HUES64 (cell line): ENCODE data around the gene EMB.
A peak's percentile ranks its signal among the peaks of the same experiment; 100 is the strongest.
"Not testable (repeated sequence)": the region's sequence is repeated elsewhere in the genome, so short reads cannot be mapped to it uniquely, and the experiment has no call there.

Source experiments
- H3K27ac ChIP-seq: 2 replicates; pipeline ENCODE4 v1.7.0; 2013; ENCODE audit warnings: low read depth, low read length, inconsistent platforms
- H3K27me3 ChIP-seq: 2 replicates; pipeline ENCODE4 v1.6.1; 2013; ENCODE audit warnings: mild to moderate bottlenecking, low read length; ENCODE audit not compliant: insufficient read depth
- H3K36me3 ChIP-seq: 2 replicates; pipeline ENCODE4 v1.6.1; 2013; ENCODE audit warnings: mild to moderate bottlenecking, low read length; ENCODE audit not compliant: insufficient read depth
- H3K4me1 ChIP-seq: 2 replicates; pipeline ENCODE4 v1.6.1; 2013; ENCODE audit warnings: mild to moderate bottlenecking, low read length, moderate library complexity; ENCODE audit not compliant: insufficient read depth
- H3K4me3 ChIP-seq: 2 replicates; pipeline ENCODE4 v1.5.1; 2013; ENCODE audit warnings: mild to moderate bottlenecking, low read length, moderate library complexity
- H3K9ac ChIP-seq: 2 replicates; pipeline ENCODE4 v1.6.1; 2013; ENCODE audit warnings: mild to moderate bottlenecking, low read depth, low read length
- H3K9me3 ChIP-seq: 2 replicates; pipeline ENCODE4 v1.6.1; 2013; ENCODE audit warnings: low read depth, low read length; ENCODE audit not compliant: insufficient read depth
- WGBS: fragments of 150-250, 120-280 bp; methylation state at CpG from one replicate; pipeline ENCODE4 v1.1.7; 2013; ENCODE audit warnings: missing lambda C conversion rate; 5-methylcytosine and 5-hydroxymethylcytosine counted together

The EMB gene

DNA sequence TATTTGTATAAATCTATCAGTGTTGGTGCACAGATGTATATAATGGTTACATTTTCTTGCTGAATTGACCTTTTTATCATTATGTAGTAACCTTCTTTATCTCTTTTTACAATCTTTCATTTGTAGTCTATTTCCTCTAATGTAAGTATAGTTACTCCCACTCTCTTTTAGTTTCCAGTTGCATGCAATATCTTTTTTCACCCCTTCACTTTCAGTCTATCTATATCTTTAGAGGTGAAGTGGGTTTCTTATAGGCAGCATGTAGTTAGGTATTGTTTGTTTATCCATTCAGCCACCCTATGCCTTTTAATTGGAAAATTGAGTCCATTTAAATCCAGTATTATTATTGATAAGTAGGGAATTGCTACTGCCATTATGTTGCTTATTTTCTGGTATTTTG is 6.1 kb upstream of the EMB start:
- no peak overlapping the region for H3K27ac ChIP-seq
- no peaks in the 10 kb centered on the region for H3K27me3 ChIP-seq
- no peaks in the 10 kb centered on the region for H3K36me3 ChIP-seq
- H3K4me3 ChIP-seq, result no peak overlapping the region
- H3K9me3 ChIP-seq, result 0 out of 2 replicates have a peak, but pooled peaks cover 4% of the 10 kb centered on the region
- no peak overlapping the region for H3K9ac ChIP-seq
- no peaks in the 10 kb centered on the region for H3K4me1 ChIP-seq

DNA sequence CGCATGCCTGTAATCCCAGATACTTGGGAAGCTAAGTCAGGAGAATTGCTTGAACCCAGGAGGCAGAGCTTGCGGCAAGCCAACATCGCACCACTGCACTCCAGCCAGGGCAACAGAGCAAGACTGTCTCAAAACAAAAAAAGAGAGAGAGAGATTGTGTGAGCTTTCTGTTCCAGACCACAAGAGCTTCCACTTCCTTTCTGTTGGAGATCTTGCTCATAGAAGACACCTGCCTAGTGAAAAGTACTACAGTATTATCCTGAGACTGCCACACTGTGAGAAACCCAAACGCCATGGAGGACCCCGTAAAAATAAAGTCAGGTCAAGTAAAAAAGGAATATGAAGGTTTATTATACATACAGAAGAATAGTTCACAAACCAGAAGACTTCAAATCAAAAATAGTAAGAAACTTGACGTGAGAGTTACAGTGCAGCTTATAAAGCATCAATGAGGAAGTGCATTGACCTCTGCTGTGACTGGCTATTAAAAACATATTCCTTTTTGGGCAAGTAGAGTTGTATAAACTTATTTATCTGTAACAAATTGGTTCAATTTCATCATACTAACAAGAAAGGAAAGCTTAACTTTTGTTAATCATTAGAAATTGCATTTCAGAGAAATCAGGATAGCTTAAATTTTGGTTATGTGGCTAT is 4.3 kb upstream of the EMB start:
- 96% methylated on average over 4 of the region's 6 CpGs for WGBS

DNA sequence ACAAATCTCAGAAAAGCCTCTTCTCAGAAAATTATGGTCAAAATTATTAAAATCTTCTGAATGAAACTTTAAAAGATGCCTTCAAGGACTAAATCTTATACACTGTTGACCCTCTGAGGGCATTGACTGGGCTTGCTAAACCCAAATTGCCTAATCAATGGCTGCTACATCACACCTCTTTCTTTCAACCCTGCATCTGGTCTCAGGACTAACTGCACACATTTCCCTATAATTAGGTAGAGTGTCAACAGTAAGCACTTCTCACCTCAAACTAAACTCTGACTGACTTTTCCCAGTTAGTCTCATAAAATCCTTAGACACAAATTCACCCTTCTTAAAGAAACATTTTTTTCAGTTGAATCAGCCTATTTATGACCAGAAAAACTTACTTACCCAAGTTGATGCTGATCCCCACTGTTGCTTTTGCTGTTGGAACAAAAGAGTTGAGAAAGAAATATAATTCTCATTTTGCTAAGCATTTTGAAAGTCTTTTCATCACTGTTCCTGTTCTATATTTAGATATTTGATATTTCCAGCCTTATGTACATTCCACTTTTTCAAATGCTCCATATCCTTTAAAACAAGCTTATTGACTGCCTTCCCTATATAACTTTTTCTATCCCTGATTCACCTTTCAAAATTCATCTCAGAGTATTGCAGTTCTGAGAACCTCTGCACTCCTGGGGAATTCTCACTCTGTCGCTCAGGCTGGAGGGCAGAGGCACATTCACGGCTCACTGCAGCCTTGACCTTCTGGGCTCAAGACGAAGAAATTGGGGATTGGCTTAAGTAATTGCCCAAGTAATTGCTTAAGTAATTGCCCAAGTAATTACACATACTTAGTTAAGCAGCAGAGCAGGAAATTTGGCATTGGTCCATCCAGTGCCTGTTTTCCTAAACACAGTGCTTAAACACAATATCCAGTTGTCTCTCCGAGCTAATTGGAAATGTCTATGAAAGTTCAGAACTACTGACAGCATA is 1.8 kb upstream of the EMB start:
- H3K4me1 ChIP-seq, H3K4me3 ChIP-seq, H3K9me3 ChIP-seq, H3K27ac ChIP-seq, H3K27me3 ChIP-seq, H3K36me3 ChIP-seq, H3K9ac ChIP-seq: not testable (repeated sequence)
- 92% methylated on average over 3 of the region's 4 CpGs for WGBS

More for the DNA sequence above, 4.3 kb upstream of the EMB start:
- Histone ChIP-seq H3K9ac (no peak overlapping the region), H3K4me1 (peaks cover 9% of the 10 kb centered on the region), H3K27me3 (no peaks in the 10 kb centered on the region), H3K36me3 (no peaks in the 10 kb centered on the region), H3K9me3 (0 out of 2 replicates have a peak, but pooled peaks cover 4% of the 10 kb centered on the region), H3K27ac (no peak overlapping the region), H3K4me3 (no peak overlapping the region)

DNA sequence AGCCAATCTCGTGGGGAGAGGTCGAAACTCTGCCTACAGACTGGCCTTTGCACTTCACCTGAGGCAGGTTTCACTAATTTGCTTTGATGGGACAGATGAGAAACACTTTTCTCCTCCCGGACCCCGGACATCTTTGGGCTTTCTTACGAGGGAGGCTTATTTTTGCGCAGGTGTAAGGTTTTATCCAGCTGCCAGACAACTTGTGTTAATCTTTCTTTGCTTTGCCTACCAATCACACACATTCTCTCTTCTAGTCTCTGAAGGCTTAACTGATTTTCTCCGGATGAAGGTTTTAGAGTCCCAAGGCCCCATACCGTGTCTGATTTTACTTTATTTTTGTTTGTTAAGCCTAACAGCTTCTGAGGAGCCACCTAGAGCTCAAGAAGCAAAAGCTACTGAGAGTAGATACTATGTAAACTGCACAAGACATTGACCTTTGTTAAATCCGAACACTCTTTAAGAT is 436 bp upstream of the EMB start:
- WGBS, result 19% methylated on average over 9 of the region's 9 CpGs
- peak overlapping the region; percentile 86 for H3K4me3 ChIP-seq

DNA sequence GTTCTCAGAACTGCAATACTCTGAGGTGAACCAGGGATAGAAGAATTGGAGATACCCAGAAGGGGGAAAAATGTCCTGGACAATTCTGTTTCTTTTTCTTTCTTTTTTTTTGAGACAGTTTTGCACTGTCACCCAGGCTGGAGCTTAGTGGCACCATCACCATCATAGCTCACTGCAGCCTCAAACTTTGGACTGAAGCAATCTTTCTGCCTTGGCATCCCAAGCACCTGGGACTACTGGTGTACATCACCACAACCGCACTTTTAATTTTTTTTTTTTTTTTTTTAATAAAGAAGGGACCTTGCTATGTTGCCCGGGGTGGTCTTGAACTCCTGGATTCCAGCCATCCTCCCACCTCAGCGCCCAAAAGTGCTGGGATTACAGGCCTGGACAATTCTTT is 1.9 kb downstream of the EMB start:
- peaks cover 9% of the 10 kb centered on the region for H3K4me1 ChIP-seq
- no peaks in the 10 kb centered on the region for H3K9me3 ChIP-seq
- no peaks in the 10 kb centered on the region for H3K27me3 ChIP-seq
- 86% methylated on average over 2 of the region's 3 CpGs for WGBS
- no peak overlapping the region for H3K9ac ChIP-seq
- no peak overlapping the region for H3K27ac ChIP-seq
- no peaks in the 10 kb centered on the region for H3K36me3 ChIP-seq
- no peak overlapping the region for H3K4me3 ChIP-seq

More for the DNA sequence above, 436 bp upstream of the EMB start:
- H3K9me3 ChIP-seq, result no peaks in the 10 kb centered on the region
- no peaks in the 10 kb centered on the region for H3K27me3 ChIP-seq
- no peak overlapping the region; the same call in 1 of the 2 replicates for H3K27ac ChIP-seq
- peak overlapping the region; percentile 90 for H3K9ac ChIP-seq
- no peaks in the 10 kb centered on the region for H3K36me3 ChIP-seq
- H3K4me1 ChIP-seq, result peaks cover 9% of the 10 kb centered on the region

DNA sequence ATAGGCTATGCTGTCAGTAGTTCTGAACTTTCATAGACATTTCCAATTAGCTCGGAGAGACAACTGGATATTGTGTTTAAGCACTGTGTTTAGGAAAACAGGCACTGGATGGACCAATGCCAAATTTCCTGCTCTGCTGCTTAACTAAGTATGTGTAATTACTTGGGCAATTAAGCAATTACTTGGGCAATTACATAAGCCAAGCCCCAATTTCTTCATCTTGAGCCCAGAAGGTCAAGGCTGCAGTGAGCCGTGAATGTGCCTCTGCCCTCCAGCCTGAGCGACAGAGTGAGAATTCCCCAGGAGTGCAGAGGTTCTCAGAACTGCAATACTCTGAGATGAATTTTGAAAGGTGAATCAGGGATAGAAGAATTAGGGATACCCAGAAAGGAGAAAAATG is 3.0 kb downstream of the EMB start:
- not testable (repeated sequence) for H3K9me3 ChIP-seq, H3K27ac ChIP-seq, H3K4me1 ChIP-seq, H3K36me3 ChIP-seq, H3K27me3 ChIP-seq, H3K9ac ChIP-seq, H3K4me3 ChIP-seq
- 100% methylated on average over 2 of the region's 3 CpGs for WGBS

DNA sequence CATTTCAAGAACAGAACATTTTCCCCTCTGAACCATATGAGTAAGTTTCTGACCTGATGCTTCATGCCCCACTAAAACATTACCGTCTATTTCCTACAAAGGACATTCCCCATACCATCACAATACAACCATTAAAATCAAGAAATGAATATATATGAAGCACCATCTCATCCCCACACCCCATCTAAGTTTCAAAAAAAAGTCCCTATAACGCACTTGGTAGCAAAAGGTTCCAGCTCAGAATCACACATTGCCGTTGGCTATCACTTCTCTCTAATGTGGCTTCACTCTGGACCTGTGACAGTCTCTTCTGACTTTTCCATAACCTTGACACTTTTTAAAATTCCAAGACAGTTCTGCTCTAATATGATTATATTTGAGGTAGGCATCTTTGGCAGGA is 5.9 kb downstream of the EMB start:
- no peaks in the 10 kb centered on the region for H3K27me3 ChIP-seq
- WGBS, result 91% methylated on average over 3 of the region's 3 CpGs
- no peaks in the 10 kb centered on the region for H3K4me1 ChIP-seq
- no peaks in the 10 kb centered on the region for H3K36me3 ChIP-seq
- H3K4me3 ChIP-seq, result no peak overlapping the region
- H3K9me3 ChIP-seq, result no peaks in the 10 kb centered on the region
- no peak overlapping the region for H3K9ac ChIP-seq
- H3K27ac ChIP-seq, result no peak overlapping the region

DNA sequence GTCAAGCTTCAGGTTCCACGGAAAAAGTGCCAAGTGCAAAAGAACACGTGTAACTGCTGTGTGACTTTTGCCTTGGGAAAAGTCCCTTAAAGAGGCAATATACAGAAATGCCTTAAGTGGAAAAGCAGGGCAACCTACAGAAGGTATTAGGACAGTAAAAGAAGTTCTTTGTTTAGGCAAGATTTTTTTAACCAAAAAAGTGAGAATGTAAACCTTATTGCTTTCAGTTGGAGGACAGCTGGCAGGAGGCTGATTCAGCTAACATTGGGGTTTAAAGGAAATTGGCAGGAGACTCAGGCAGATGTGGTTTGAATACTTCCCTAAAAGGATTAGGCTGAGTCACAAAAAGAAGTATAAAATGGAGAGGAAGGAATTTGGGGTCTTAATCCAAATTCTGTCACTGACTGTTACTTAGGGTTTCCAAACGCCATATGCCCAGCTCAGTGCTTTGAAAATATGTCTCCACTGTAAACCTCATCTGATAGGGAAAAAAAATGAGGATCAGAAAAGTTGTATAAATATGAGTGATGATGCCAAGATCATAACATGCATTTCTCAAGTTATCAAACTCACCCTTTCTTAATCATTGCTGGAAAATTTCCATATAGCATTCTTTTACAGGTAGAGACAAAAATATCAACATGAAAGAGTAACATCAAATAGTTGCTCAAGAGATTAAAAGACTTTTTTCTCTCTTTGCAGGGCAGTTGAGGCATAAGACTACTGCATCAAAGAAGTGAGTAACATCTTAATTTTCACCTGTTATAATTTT is 9.8 kb downstream of the EMB start:
- H3K27me3 ChIP-seq, H3K27ac ChIP-seq, H3K9me3 ChIP-seq, H3K4me1 ChIP-seq, H3K9ac ChIP-seq, H3K36me3 ChIP-seq, H3K4me3 ChIP-seq: not testable (repeated sequence)
- 83% methylated on average over 3 of the region's 3 CpGs for WGBS

DNA sequence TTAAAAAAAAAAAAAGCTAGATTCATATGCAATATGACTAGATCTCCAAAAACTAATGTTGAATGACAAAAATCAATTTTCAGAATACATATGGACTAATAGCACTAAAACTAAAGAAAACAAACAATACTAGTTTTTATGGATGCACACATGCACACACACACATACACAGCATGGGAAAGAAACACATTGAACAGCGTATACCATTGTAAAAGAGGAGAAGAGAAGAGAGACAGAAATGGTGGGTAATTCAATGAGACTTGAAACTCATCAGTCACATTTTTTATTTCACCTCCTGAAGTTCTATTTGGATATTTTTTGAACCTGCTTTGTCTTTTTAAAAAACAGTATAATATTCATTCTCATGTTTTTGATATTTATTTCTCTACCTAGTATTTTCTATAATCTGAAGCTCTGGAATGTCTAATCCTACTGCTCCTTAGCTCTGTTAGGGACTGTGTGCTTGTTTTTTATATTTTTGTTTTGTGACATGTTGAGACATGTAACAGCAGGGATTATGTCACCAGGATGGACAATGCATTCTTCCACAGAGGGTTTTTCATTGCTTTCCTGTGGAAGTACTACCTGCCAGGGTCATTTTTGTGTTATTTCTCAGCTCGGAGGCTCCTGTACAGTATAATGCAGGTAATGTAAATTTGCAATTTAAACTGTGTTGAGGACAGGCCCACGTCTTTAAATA is 17.8 kb downstream of the EMB start:
- not testable (repeated sequence) for H3K4me3 ChIP-seq, H3K27ac ChIP-seq, H3K9me3 ChIP-seq, H3K4me1 ChIP-seq, H3K27me3 ChIP-seq, H3K9ac ChIP-seq
- WGBS, result no CpG with 5 or more reads among the region's 3 CpGs
- H3K36me3 ChIP-seq, result peaks cover 13% of the 10 kb centered on the region

DNA sequence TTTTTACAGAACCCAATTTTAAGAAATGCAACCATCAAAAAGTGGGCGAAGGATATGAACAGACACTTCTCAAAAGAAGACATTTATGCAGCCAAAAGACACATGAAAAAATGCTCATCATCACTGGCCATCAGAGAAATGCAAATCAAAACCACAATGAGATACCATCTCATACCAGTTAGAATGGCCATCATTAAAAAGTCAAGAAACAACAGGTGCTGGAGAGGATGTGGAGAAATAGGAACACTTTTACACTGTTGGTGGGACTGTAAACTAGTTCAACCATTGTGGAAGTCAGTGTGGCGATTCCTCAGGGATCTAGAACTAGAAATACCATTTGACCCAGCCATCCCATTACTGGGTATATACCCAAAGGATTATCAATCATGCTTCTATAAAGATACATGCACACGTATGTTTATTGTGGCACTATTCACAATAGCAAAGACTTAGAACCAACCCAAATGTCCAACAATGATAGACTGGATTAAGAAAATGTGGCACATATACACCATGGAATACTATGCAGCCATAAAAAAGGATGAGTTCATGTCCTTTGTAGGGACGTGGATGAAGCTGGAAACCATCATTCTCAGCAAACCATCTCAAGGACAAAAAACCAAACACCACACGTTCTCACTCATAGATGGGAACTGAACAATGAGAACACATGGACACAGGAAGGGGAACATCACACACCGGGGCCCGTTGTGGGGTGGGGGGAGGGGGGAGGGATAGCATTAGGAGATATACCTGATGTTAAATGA is 19.7 kb downstream of the EMB start:
- 87% methylated on average over 4 of the region's 7 CpGs for WGBS
- H3K9me3 ChIP-seq, H3K4me3 ChIP-seq, H3K27me3 ChIP-seq, H3K9ac ChIP-seq, H3K4me1 ChIP-seq, H3K27ac ChIP-seq, H3K36me3 ChIP-seq: not testable (repeated sequence)
